Neuronal stem cell (in vitro differentiated cells): ENCODE data around the gene GFI1.

Source experiments
- DNase-seq: peaks from one replicate; pipeline ENCODE4 v3.0.0-alpha.2; 2013; ENCODE audit warnings: low spot score
- H2AFZ ChIP-seq: one replicate; pipeline ENCODE4 v1.6.1; 2013; ENCODE audit warnings: mild to moderate bottlenecking, low read length, inconsistent platforms
- H2AK5ac ChIP-seq: 2 replicates; pipeline ENCODE4 v1.6.1; 2013; ENCODE audit warnings: low read depth, mild to moderate bottlenecking, inconsistent platforms, low read length, moderate library complexity, mixed read lengths
- H2BK120ac ChIP-seq: 2 replicates; pipeline ENCODE4 v1.6.1; 2013; ENCODE audit warnings: low read depth, mild to moderate bottlenecking, inconsistent platforms, low read length, moderate library complexity, mixed read lengths
- H2BK12ac ChIP-seq: one replicate; pipeline ENCODE4 v1.6.1; 2013; ENCODE audit warnings: low read length, inconsistent platforms
- H2BK15ac ChIP-seq: 2 replicates; pipeline ENCODE4 v1.6.1; 2013; ENCODE audit warnings: mild to moderate bottlenecking, low read length, inconsistent platforms, mixed read lengths
- H2BK5ac ChIP-seq: one replicate; pipeline ENCODE4 v1.6.1; 2013; ENCODE audit warnings: inconsistent platforms, mild to moderate bottlenecking, low read length, moderate library complexity
- H3K14ac ChIP-seq: one replicate; pipeline ENCODE4 v1.6.1; 2013; ENCODE audit warnings: low read length, inconsistent platforms
- H3K18ac ChIP-seq: 2 replicates; pipeline ENCODE4 v1.6.1; 2013; ENCODE audit warnings: low read length, inconsistent platforms
- H3K23ac ChIP-seq: 2 replicates; pipeline ENCODE4 v1.6.1; 2013; ENCODE audit warnings: low read depth, mild to moderate bottlenecking, mixed read lengths, low read length, inconsistent platforms; ENCODE audit not compliant: poor library complexity
- H3K27ac ChIP-seq: replicated peaks from 3 replicates; pipeline ENCODE4 v1.5.1; 2013; ENCODE audit warnings: low read length, inconsistent platforms
- H3K27me3 ChIP-seq, 3 experiments: 2 replicates each; pipeline ENCODE4 v1.6.1; 2013; ENCODE audit warnings: low read length in 3 of 3, mild to moderate bottlenecking in 2 of 3, inconsistent platforms in 1 of 3, low read depth in 1 of 3, mixed read lengths in 1 of 3, moderate library complexity in 1 of 3; ENCODE audit not compliant: control insufficient read depth in 3 of 3, insufficient read depth in 3 of 3
- H3K36me3 ChIP-seq, 2 donors: replicated peaks in 1 of 2; 2 replicates each; pipeline ENCODE4 v1.6.1; 2013; ENCODE audit warnings: low read length in 2 of 2; ENCODE audit not compliant: control insufficient read depth in 2 of 2, insufficient read depth in 2 of 2
- H3K4ac ChIP-seq: 2 replicates; pipeline ENCODE4 v1.6.1; 2013; ENCODE audit warnings: inconsistent platforms, mild to moderate bottlenecking, low read length, moderate library complexity
- H3K4me1 ChIP-seq, 2 donors: 1 replicate in 1 of 2; 2 replicates in 1 of 2; pipeline ENCODE4 v1.6.1; 2013; ENCODE audit warnings: low read length in 2 of 2, low read depth in 1 of 2; ENCODE audit not compliant: control insufficient read depth in 2 of 2, insufficient read depth in 1 of 2
- H3K4me2 ChIP-seq: one replicate; pipeline ENCODE4 v1.6.1; 2013; ENCODE audit warnings: mild to moderate bottlenecking, low read length, inconsistent platforms; ENCODE audit not compliant: insufficient read depth, poor library complexity, severe bottlenecking
- H3K4me3 ChIP-seq, 2 donors: 2 replicates each; pipeline ENCODE4 v1.5.1; 2013; ENCODE audit warnings: low read length in 2 of 2, mild to moderate bottlenecking in 2 of 2, inconsistent platforms in 1 of 2, moderate library complexity in 1 of 2
- H3K79me1 ChIP-seq: one replicate; pipeline ENCODE4 v1.6.1; 2013; ENCODE audit warnings: low read depth, mild to moderate bottlenecking, inconsistent platforms, low read length, moderate library complexity
- H3K9ac ChIP-seq: one replicate; pipeline ENCODE4 v1.6.1; 2013; ENCODE audit warnings: mild to moderate bottlenecking, low read depth, low read length, inconsistent platforms; ENCODE audit not compliant: poor library complexity
- H3K9me3 ChIP-seq, 2 donors: replicated peaks in 1 of 2; 2 replicates each; pipeline versions ENCODE3 to v1.6.1; 2013; ENCODE audit warnings: low read length in 2 of 2, mild to moderate bottlenecking in 2 of 2, inconsistent platforms in 1 of 2, low read depth in 1 of 2, mixed read lengths in 1 of 2, moderate library complexity in 1 of 2; ENCODE audit not compliant: control insufficient read depth in 2 of 2, insufficient read depth in 1 of 2
- H4K8ac ChIP-seq: one replicate; pipeline ENCODE4 v1.6.1; 2013; ENCODE audit warnings: low read depth, mild to moderate bottlenecking, inconsistent platforms, low read length, moderate library complexity
- H4K91ac ChIP-seq: one replicate; pipeline ENCODE4 v1.6.1; 2013; ENCODE audit warnings: low read length, low read depth, mild to moderate bottlenecking, inconsistent platforms; ENCODE audit not compliant: poor library complexity
- WGBS, 2 donors: extraction: QIAGEN DNeasy Blood & Tissue Kit; methylation state at CpG; one replicate each; pipeline ENCODE4 v1.1.7; 2013; ENCODE audit warnings: missing lambda C conversion rate in 2 of 2, mixed read lengths in 1 of 2; ENCODE audit not compliant: insufficient read length in 2 of 2, insufficient replicate concordance in 1 of 2; ENCODE audit errors: extremely low coverage in 2 of 2; 5-methylcytosine and 5-hydroxymethylcytosine counted together

Gene GFI1

GRCh38 chr1:92479587-92479986 lies 7.1 kb downstream of the GFI1 start:
- H3K23ac ChIP-seq, result no peak overlapping the region
- no peak overlapping the region for H2BK5ac ChIP-seq
- H3K9me3 ChIP-seq, result no peaks in the 10 kb centered on the region
- H2BK120ac ChIP-seq, result no peak overlapping the region
- H2BK15ac ChIP-seq, result no peak overlapping the region
- H2BK12ac ChIP-seq, result no peak overlapping the region
- peaks cover 21 to 23% of the 10 kb centered on the region in 2 donors for H3K4me1 ChIP-seq
- H4K8ac ChIP-seq, result no peak overlapping the region
- H3K18ac ChIP-seq, result no peak overlapping the region
- no peak overlapping the region for H4K91ac ChIP-seq
- no peak overlapping the region for H2AK5ac ChIP-seq
- no peaks in the 10 kb centered on the region for H3K79me1 ChIP-seq
- DNase-seq, result no peak
- no peak overlapping the region for H3K4me2 ChIP-seq
- no peak overlapping the region for H3K27ac ChIP-seq
- peaks cover 47 to 100% (median 71%) of the 10 kb centered on the region in 3 experiments for H3K27me3 ChIP-seq
- H3K36me3 ChIP-seq, result no peaks in the 10 kb centered on the region
- no peak overlapping the region for H2AFZ ChIP-seq
- H3K4ac ChIP-seq, result no peak overlapping the region
- WGBS, 2 donors, result no CpG with 5 or more reads among the region's 9 CpGs
- H3K4me3 ChIP-seq, result no peak overlapping the region
- H3K14ac ChIP-seq, result no peak overlapping the region
- H3K9ac ChIP-seq, result no peak overlapping the region

- Histone ChIP-seq H2BK120ac (no peak overlapping the region), H3K14ac (no peak overlapping the region), H3K18ac (no peak overlapping the region), H3K4me3 (no peak overlapping the region), H3K79me1 (no peaks in the 10 kb centered on the region), H2AFZ (no peak overlapping the region), H3K27me3 (peaks cover 36 to 100% (median 59%) of the 10 kb centered on the region in 3 experiments), H3K4me2 (no peak overlapping the region), H4K91ac (no peak overlapping the region), H2BK12ac (no peak overlapping the region), H3K4ac (no peak overlapping the region), H2AK5ac (no peak overlapping the region), H3K23ac (no peak overlapping the region), H2BK5ac (no peak overlapping the region), H4K8ac (no peak overlapping the region), H3K9me3 (no peaks in the 10 kb centered on the region), H2BK15ac (no peak overlapping the region), H3K27ac (no peak overlapping the region), H3K4me1 (peaks cover 15 to 18% of the 10 kb centered on the region in 2 donors), H3K9ac (no peak overlapping the region), H3K36me3 (no peaks in the 10 kb centered on the region)
- no peak for DNase-seq
- no CpG with 5 or more reads among the region's 3 CpGs for WGBS, 2 donors
These were observed 8.3 kb downstream of the GFI1 start for GRCh38 chr1:92478393-92478792.

GRCh38 chr1:92476071-92476631 lies 10.6 kb downstream of the GFI1 start:
- Histone ChIP-seq H3K9ac (no peak overlapping the region), H3K4me2 (no peak overlapping the region), H2BK12ac (no peak overlapping the region), H3K4ac (no peak overlapping the region), H4K91ac (no peak overlapping the region), H3K4me3 (no peak overlapping the region), H3K23ac (no peak overlapping the region), H3K4me1 (peaks cover 7 to 8% of the 10 kb centered on the region in 2 donors), H3K36me3 (no peaks in the 10 kb centered on the region), H2AK5ac (no peak overlapping the region), H3K18ac (peak overlapping the region; percentile 19), H2BK120ac (no peak overlapping the region), H3K27me3 (peaks cover 14 to 91% (median 36%) of the 10 kb centered on the region in 3 experiments), H2BK5ac (no peak overlapping the region), H2BK15ac (no peak overlapping the region), H3K27ac (no peak overlapping the region), H3K9me3 (no peaks in the 10 kb centered on the region), H4K8ac (no peak overlapping the region), H2AFZ (no peak overlapping the region), H3K79me1 (no peaks in the 10 kb centered on the region), H3K14ac (no peak overlapping the region)
- WGBS, 2 donors, result no CpG with 5 or more reads among the region's 12 CpGs
- DNase-seq, result no peak

- no peak overlapping the region for H2BK15ac ChIP-seq
- H3K9ac ChIP-seq, result no peak overlapping the region
- no peak overlapping the region for H3K4ac ChIP-seq
- no peak overlapping the region for H3K23ac ChIP-seq
- H3K18ac ChIP-seq, result no peak overlapping the region
- H3K4me3 ChIP-seq, result no peak overlapping the region
- no peaks in the 10 kb centered on the region for H3K9me3 ChIP-seq
- H3K4me1 ChIP-seq, result peaks cover 0 to under 1% of the 10 kb centered on the region in 2 donors
- no peak overlapping the region for H2BK120ac ChIP-seq
- H3K36me3 ChIP-seq, result no peaks in the 10 kb centered on the region
- no peaks in the 10 kb centered on the region for H3K79me1 ChIP-seq
- no peak overlapping the region for H2AFZ ChIP-seq
- H4K91ac ChIP-seq, result no peak overlapping the region
- no peak overlapping the region for H3K27ac ChIP-seq
- H2BK5ac ChIP-seq, result no peak overlapping the region
- no peak overlapping the region for H2AK5ac ChIP-seq
- peaks cover 3 to 80% (median 25%) of the 10 kb centered on the region in 3 experiments for H3K27me3 ChIP-seq
- H2BK12ac ChIP-seq, result no peak overlapping the region
- H3K14ac ChIP-seq, result no peak overlapping the region
- no peak overlapping the region for H3K4me2 ChIP-seq
- no CpG with 5 or more reads among the region's 3 CpGs for WGBS, 2 donors
- DNase-seq, result no peak
- no peak overlapping the region for H4K8ac ChIP-seq
These were observed 11.7 kb downstream of the GFI1 start for GRCh38 chr1:92475029-92475428.
